Mucosa of rectum (tissue), 2 donors: Measurements from ENCODE around the gene DPP6.

Source experiments
- H3K27ac ChIP-seq, 2 donors: one replicate each; pipeline ENCODE4 v1.7.0; 2013; ENCODE audit warnings: inconsistent platforms in 2 of 2, low read depth in 2 of 2, low read length in 2 of 2
- H3K27me3 ChIP-seq, 2 donors: one replicate each; pipeline ENCODE4 v1.7.0; 2013; ENCODE audit warnings: low read length in 2 of 2; ENCODE audit not compliant: control insufficient read depth in 2 of 2, insufficient read depth in 2 of 2
- H3K36me3 ChIP-seq, 2 donors: one replicate each; pipeline ENCODE4 v1.7.0; 2013; ENCODE audit warnings: low read length in 2 of 2; ENCODE audit not compliant: control insufficient read depth in 2 of 2, insufficient read depth in 2 of 2
- H3K4me1 ChIP-seq, 2 donors: one replicate each; pipeline ENCODE4 v1.7.0; 2013; ENCODE audit warnings: low read length in 2 of 2, mild to moderate bottlenecking in 1 of 2; ENCODE audit not compliant: control insufficient read depth in 2 of 2, insufficient read depth in 2 of 2
- H3K4me3 ChIP-seq, 2 donors: one replicate each; pipeline ENCODE4 v1.7.0; 2013; ENCODE audit warnings: low read length in 2 of 2
- H3K9ac ChIP-seq, 2 donors: one replicate each; pipeline ENCODE4 v1.7.0; 2013; ENCODE audit warnings: low read length in 2 of 2, low read depth in 1 of 2, mild to moderate bottlenecking in 1 of 2
- H3K9me3 ChIP-seq, 2 donors: one replicate each; pipeline ENCODE4 v1.7.0; 2013; ENCODE audit warnings: low read length in 2 of 2; ENCODE audit not compliant: control insufficient read depth in 2 of 2
- donor health status: healthy.
- donor health status: Normal muscosa, but diverticular disease.

The DPP6 gene

DNA sequence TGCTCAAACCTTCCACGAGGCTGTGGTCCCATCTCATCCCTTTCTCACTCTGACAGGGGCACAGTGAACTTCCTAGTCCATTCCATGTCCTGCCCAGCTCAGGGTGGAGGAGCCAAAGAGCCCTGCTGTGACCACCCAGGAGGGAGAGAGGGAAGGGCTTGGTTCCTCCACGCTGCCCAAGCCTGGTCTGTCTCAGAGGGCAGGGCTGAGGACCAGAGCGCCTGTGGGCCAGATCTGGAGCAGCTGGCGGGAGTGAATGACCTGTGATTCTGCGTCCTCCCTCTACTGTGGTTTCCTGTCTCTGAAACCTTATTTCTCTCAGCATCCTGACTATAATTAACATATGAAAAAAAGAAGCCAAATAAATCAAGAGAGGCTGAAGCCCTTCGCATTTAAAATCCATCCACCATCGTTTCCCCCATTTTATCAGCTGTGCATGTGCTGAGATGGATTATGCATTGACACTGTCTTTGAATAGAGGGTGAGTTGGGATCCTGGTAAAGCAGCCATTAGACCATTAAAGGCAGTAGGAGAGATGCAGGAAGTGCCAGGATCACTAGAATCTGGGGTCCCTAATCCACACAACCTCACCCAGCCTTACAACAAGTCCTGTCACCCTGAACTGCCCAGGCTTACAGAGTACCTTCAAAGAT, 165.6 kb downstream of the DPP6 start:
- H3K9me3 ChIP-seq, result no peaks in the 10 kb centered on the region
- H3K4me3 ChIP-seq, result no peak overlapping the region
- H3K36me3 ChIP-seq, result no peaks in the 10 kb centered on the region
- no peaks in the 10 kb centered on the region for H3K27me3 ChIP-seq
- H3K4me1 ChIP-seq, result no peaks in the 10 kb centered on the region
- no peak overlapping the region for H3K9ac ChIP-seq
- H3K27ac ChIP-seq, result no peak overlapping the region

DNA sequence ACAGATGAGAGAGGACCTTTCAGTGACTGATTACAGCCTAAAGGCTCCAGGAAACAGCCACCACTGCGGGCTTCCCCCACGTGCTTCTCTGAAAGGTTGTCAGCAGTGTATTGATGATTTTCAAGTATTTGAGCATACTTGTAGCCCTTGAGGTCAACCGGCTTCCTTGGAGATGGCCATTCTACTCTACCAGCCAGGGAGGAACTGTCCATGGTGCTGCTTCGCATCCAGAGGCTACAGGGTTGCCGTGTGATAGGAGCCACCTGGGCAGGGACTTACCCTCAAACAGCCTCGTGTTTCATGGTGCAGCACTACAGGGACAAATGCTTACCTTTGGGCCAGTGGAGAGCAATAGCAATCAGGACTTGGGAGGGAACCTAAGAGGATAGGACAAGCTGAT, 179.5 kb downstream of the DPP6 start:
- no peaks in the 10 kb centered on the region for H3K4me1 ChIP-seq
- H3K9me3 ChIP-seq, result peaks cover 0 to 2% of the 10 kb centered on the region in 2 donors

GRCh38 chr7:154232700-154233099, 180.5 kb downstream of the DPP6 start:
- Histone ChIP-seq H3K9ac (no peak overlapping the region), H3K27ac (no peak overlapping the region), H3K36me3 (no peaks in the 10 kb centered on the region), H3K4me1 (no peaks in the 10 kb centered on the region), H3K27me3 (no peaks in the 10 kb centered on the region), H3K9me3 (peaks cover 0 to 2% of the 10 kb centered on the region in 2 donors), H3K4me3 (no peak overlapping the region)

More for the DNA sequence above, 179.5 kb downstream of the DPP6 start:
- H3K36me3 ChIP-seq, result no peaks in the 10 kb centered on the region
- H3K9ac ChIP-seq, result no peak overlapping the region
- no peak overlapping the region for H3K4me3 ChIP-seq
- no peak overlapping the region for H3K27ac ChIP-seq
- no peaks in the 10 kb centered on the region for H3K27me3 ChIP-seq

DNA sequence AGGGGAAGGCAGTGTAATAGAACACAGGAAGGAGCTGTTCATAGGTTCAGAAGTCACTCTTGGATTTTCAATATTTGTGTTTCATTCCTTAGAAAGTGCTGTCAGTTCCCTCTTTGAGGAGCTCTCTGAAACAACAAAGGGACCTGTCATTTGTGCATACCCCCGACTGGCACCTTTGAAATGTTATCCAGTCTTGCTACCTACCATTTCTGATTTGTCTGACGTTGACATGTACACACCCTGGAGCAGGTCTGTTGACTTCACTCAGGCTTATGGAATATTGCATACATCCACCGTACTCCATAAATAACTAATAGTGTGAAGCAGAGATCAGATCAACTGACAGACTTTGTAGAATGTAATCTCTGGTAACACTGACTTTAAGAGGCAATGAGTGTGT, 189.8 kb downstream of the DPP6 start:
- Histone ChIP-seq H3K27ac (no peak overlapping the region), H3K9me3 (no peaks in the 10 kb centered on the region), H3K4me1 (no peaks in the 10 kb centered on the region), H3K36me3 (no peaks in the 10 kb centered on the region), H3K4me3 (no peak overlapping the region), H3K27me3 (no peaks in the 10 kb centered on the region), H3K9ac (no peak overlapping the region)

DNA sequence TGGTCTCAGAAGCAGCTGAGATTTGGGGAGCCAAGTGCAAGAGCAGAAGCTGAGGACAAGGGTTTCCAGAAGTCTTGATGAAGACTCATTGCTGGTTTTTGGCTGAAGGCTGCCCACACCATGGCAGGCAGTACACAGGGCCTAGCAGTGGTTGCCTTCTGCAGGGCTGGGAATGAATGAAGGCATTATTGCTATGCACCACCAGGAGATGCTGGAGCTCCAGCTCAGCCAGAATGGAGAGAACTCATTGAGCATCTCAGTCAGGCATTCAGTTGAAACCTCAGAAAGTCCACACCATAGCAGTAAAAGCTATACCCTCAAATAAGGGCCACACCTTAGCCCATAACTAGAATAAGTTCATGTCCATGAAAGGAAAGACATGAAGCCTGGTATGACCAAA, 190.5 kb downstream of the DPP6 start:
- Histone ChIP-seq H3K27me3 (no peaks in the 10 kb centered on the region), H3K4me1 (no peaks in the 10 kb centered on the region), H3K4me3 (no peak overlapping the region), H3K9me3 (no peaks in the 10 kb centered on the region), H3K27ac (no peak overlapping the region), H3K36me3 (no peaks in the 10 kb centered on the region), H3K9ac (no peak overlapping the region)

DNA sequence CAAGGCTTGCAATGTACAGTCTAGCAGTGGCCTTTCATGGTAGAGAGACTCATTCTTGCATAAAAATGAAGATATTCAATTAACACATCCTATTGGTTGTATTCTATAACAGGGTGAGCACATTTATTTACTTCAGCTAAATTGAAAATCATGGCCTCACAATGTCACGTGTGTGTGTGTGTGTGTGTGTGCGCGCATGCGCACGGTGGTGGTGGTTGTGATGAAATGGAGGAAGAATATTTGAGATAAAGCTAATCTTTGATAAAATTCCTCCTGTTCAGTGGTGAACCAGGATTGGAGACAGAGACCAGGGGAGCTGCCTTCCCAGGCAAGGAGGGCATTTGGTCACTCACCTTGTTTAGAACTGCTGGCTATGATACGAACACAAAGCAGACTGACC, 199.8 kb downstream of the DPP6 start:
- Histone ChIP-seq H3K27me3 (no peaks in the 10 kb centered on the region), H3K4me1 (no peaks in the 10 kb centered on the region), H3K9me3 (no peaks in the 10 kb centered on the region), H3K4me3 (no peak overlapping the region), H3K9ac (no peak overlapping the region), H3K27ac (no peak overlapping the region), H3K36me3 (no peaks in the 10 kb centered on the region)

DNA sequence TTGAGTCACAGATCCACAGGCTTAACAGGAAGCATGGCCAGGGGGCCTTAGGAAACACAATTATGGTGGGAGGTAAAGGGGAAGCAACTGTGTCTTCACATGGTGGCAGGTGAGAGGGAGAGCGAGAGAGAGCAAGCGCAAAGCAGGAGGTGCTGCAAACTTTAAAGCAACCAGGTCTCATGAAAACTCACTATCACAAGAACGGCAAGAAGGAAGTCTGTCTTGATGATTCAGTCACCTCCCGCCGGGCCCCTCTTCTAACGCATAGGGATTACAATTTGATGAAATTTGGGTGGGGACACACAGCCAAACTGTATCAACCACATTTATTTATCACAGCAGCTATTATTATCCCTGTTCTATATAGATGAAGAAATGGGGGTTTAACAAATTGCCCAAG, 201.6 kb downstream of the DPP6 start:
- Histone ChIP-seq H3K4me3 (no peak overlapping the region), H3K27me3 (no peaks in the 10 kb centered on the region), H3K9ac (no peak overlapping the region), H3K4me1 (no peaks in the 10 kb centered on the region), H3K27ac (no peak overlapping the region), H3K9me3 (no peaks in the 10 kb centered on the region), H3K36me3 (no peaks in the 10 kb centered on the region)

DNA sequence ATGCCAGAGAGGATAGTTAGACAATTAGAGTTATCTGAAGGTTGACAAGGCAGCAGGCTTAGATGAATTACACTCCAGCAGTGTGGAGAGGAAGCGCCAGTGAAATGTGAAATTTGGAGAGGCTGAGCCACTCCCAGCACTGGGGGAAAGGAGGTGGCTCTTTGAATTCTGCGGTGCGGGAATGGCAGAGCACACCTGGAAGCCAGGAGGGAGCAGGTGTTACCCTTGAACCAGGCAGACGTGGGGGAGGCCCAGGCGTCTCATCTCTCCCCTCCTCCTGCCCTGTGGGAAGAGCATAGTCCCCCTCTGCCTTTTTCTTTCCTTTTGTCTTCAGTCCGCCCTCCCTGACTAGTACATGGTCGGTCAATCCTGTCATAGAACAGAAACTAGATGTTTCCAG, 203.1 kb downstream of the DPP6 start:
- Histone ChIP-seq H3K4me3 (no peak overlapping the region), H3K9me3 (no peaks in the 10 kb centered on the region), H3K9ac (no peak overlapping the region), H3K4me1 (no peaks in the 10 kb centered on the region), H3K36me3 (no peaks in the 10 kb centered on the region), H3K27me3 (no peaks in the 10 kb centered on the region), H3K27ac (no peak overlapping the region)

DNA sequence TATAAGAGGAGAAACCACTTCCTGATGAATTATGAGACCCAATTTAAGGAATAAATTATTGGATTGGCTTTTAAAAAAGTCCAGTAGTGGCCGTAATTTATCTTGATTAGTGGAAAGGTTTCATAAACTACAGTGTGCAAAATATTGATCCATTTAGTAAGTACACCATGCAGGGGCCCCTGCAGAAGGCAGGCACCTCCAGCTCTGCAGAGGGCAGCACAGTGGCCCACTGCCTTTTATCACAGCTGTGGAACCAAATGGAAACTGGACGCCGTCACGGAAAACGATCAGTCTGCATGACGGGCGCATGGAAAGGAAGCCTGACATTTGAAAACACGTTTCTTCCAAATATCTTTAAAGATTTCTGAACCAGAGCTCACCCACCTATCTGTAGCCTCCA, 204.0 kb downstream of the DPP6 start:
- H3K9ac ChIP-seq, result no peak overlapping the region
- no peaks in the 10 kb centered on the region for H3K27me3 ChIP-seq
- H3K27ac ChIP-seq, result no peak overlapping the region
- H3K36me3 ChIP-seq, result no peaks in the 10 kb centered on the region
- H3K4me1 ChIP-seq, result no peaks in the 10 kb centered on the region
- H3K9me3 ChIP-seq, result no peaks in the 10 kb centered on the region
- H3K4me3 ChIP-seq, result no peak overlapping the region

GRCh38 chr7:154259396-154259795, 207.2 kb downstream of the DPP6 start:
- H3K4me1 ChIP-seq, result no peaks in the 10 kb centered on the region
- no peaks in the 10 kb centered on the region for H3K27me3 ChIP-seq
- H3K27ac ChIP-seq, result no peak overlapping the region

GRCh38 chr7:154287356-154287755, 235.2 kb downstream of the DPP6 start:
- Histone ChIP-seq H3K36me3 (no peaks in the 10 kb centered on the region), H3K4me1 (no peaks in the 10 kb centered on the region), H3K4me3 (no peak overlapping the region), H3K9ac (no peak overlapping the region), H3K27me3 (no peaks in the 10 kb centered on the region), H3K9me3 (no peaks in the 10 kb centered on the region), H3K27ac (no peak overlapping the region)

More at GRCh38 chr7:154259396-154259795, 207.2 kb downstream of the DPP6 start:
- no peak overlapping the region for H3K9ac ChIP-seq
- H3K9me3 ChIP-seq, result no peaks in the 10 kb centered on the region
- no peak overlapping the region for H3K4me3 ChIP-seq
- no peaks in the 10 kb centered on the region for H3K36me3 ChIP-seq
